Non-pigmented ciliary epithelial cell (primary cell): ENCODE measurements around the gene PKP1.

Source experiments
- DNase-seq: peaks from one replicate; pipeline ENCODE4 v3.0.0-alpha.2; 2010; ENCODE audit warnings: low read depth

PKP1 gene

DNA sequence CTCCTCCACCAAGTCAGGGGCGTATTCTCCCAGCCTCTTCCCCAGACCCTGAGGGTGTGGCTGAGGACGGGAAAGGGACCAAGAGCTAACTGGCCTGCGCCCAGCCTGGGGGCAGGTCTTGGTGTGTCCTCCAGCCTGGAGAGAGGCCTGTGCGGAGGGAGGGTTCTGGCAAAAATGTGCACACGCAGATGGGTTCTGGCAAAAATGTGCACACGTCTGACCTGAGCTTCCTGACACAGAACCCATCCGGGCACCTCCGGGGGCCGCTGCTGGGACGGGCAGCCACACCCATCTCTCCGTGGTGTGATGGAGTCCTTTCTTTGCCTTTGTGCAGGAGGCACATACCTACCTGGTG lies 23.1 kb upstream of the PKP1 start:
- DNase-seq, result no peak

DNA sequence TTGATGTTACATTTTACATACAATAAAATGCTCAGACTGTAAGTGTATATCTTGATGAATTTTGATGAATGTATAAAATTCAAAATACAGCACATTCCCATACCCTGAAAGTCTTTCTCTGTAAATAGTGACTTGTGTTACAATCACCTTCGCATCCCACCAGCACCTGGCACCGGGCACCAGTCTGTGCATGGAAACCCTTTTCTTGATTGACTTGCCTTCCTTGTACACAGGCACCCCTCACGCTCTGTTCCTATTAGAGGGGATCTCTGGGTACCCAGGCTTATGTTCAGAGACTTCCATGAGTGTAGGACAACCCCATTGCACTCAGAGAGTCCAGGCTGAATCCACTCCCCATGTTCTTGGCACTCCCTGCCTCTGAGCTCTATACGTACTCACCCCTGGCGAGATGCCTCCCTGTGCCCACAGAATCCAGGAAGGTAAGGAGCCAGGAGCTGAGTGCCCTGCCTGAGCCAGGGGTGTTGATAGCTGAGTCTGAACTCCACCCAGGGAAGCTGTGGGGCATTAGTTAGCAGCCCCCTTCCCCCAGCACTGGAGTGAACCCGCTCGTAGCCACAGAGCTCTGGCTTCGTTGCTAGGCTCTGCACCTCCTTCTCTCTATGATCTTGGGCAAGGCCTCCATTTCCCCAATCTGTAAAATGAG lies 22.5 kb upstream of the PKP1 start:
- no peak for DNase-seq

- no peak for DNase-seq
Measured at GRCh38 chr1:201261771-201262547, 21.3 kb upstream of the PKP1 start.

DNA sequence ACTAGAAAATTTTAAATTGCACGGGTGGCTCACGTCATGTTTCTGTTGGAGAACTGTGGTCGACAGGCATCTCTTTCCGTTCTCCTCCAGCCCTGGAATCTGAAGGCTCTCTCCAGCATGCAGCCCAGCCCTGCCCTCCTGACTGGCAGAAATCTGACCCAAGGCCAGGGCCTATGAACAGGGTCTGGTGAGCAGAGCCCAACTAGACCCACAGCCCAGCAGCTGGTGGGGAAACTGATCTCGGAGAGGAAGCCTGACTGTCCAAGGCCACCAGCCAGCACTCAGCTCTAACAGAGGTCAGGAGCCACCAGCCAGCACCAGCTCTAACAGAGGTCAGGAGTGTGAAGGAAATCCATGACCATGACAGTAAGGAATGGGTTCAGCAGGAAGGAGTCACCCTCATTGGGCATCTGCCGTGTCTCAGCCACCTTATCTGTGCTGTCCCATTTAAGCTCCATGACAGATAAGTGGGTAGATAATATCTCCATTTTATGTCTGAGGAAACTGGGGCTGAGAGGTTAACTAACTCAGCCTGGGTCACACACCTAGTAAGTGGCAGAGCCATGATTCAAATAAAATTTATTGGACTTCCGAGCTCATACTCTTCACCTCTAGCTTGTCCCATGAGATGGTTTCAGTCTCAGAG lies 20.2 kb upstream of the PKP1 start:
- no peak for DNase-seq

GRCh38 chr1:201264072-201264471 lies 19.2 kb upstream of the PKP1 start:
- no peak for DNase-seq

GRCh38 chr1:201264554-201264953 lies 18.8 kb upstream of the PKP1 start:
- DNase-seq, result no peak

DNA sequence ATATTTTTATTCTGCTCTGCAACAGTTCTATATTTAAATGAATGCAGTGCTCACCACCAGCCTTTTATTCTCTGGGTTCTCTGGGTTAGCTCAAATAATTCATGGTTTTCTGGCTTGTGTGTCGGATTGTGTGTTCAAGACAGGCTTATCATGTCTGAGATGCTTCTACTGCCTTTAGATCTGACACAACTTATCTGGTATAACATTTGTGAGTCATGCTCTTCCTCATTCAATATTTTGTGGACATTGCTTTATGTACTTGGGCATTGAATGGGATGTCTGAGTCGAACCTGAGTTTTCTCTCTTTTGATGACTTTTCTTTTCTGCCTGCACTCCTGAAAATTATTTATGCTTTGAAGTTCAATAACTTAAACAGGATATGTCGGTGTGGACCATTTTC lies 17.6 kb upstream of the PKP1 start:
- no peak for DNase-seq

GRCh38 chr1:201266276-201266675 lies 17.0 kb upstream of the PKP1 start:
- DNase-seq, result no peak

GRCh38 chr1:201266774-201267173 lies 16.5 kb upstream of the PKP1 start:
- peak; percentile 76 for DNase-seq

- no peak for DNase-seq
Measured at GRCh38 chr1:201267481-201268229, 15.7 kb upstream of the PKP1 start.

DNA sequence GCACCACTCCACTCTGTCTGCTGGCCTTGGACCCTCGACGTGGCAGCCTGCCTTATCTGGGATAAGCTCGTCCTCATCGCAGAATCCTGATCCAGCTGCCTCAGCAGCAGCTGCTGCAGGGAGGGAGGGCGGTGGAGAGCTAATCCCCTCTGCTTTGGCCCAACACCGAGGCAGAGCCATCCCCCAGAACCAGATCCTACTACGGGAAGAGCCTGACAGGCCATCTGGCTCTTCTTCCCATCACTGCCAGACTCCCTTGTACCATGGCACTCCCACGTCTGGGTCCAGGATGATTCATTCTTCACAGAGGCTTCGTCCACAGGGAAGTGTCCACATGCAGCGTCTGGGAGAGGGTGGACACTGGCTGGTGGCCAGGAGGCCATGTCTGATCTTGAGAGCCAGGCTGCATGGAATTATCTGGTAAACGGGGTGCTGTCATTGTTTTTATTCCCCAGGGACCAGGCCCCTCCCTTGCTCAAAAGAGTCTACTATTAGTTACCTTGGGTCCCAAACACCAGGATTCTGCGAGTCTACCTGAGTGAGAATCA lies 14.6 kb upstream of the PKP1 start:
- no peak for DNase-seq

DNA sequence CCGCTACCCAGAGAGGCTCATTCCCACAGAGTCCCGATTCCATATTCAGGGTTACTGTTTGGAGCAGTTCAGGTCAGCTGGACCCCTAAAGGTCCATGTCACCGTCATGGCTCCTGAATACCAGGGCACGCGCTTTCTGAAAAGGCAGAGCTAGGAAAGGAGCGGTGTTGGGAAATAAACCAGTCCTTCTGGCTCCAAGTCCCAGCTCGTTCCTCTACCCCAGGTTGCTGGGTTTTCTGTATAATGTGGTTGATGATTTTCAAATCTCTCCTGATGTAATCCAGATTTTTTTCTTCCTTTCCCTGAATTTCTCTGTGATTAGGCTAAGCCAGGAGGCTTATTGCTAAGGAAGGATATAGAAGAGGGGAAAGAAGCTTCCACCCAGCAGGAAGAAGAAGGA lies 14.0 kb upstream of the PKP1 start:
- DNase-seq, result no peak

DNA sequence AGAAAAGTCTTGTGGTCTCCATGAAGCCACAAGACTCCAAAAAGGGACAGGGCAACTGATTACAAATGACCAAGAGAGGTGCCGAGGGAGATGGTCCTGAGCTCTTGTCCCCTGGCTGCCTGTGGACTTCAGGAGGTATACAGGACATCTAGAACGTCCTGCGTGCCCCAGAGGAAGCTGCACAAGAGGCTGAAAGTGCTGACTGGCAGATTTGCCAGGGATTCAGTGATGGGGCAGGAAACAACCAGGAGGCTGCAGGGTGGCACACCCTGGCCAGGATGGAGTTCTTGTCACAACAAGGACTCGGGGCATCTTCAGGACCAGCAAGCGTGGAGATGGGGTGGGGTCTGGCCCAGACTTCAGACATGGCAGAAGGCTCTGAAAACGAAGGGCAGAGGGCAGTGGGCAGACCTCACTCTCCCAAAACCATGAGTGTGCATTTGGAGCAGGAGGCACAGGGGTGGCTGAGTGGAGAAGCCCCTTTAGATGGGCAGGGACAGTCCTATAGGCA lies 13.4 kb upstream of the PKP1 start:
- no peak for DNase-seq

GRCh38 chr1:201270616-201271390 lies 12.5 kb upstream of the PKP1 start:
- no peak for DNase-seq

GRCh38 chr1:201272799-201273198 lies 10.5 kb upstream of the PKP1 start:
- no peak for DNase-seq

GRCh38 chr1:201274616-201275252 lies 8.6 kb upstream of the PKP1 start:
- DNase-seq, result no peak

- no peak for DNase-seq
Measured at GRCh38 chr1:201275253-201275666, 8.0 kb upstream of the PKP1 start.

GRCh38 chr1:201276891-201277290 lies 6.4 kb upstream of the PKP1 start:
- no peak for DNase-seq

DNA sequence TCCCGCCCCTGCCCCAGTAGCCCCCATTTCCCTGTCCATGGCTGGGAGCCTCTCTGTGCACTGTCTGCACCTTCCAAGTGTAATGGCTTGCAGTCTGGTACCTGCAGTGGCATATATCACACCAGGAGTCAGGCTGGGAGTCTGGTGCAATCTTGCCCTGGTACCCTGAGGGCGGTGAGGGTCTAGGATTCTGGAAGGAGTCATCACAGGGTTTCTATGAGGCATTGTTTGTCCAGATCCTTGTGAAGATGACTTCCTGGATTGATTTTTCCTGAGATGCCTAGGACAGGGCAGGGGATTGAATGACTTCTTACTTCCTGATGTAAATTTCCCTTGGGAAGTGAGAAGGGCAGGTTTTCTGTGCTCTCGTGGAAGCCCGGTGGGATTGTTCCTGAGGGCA lies 5.9 kb upstream of the PKP1 start:
- no peak for DNase-seq

GRCh38 chr1:201279313-201279712 lies 4.0 kb upstream of the PKP1 start:
- no peak for DNase-seq

DNA sequence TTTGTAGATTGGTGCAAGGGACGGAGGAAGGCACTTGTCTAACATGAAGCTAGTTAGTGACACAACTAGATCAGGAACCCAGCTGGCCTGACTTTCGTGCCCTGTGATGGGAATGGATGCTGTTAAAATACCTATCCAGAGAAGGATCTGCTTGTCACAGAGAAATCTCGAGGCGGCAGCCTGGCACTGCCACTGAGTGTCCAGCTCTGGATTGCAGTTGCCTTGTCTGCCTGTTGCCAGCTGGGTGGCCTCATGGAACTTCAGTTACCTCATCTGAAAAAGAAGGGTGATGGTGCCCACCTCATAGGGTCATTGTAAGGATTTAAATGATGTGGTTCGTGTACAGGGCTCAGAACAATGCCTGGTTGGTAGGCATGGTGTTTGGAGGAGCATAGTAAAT lies 2.4 kb upstream of the PKP1 start:
- DNase-seq, result no peak
